SK-N-SH treated with all-trans-retinoic acid at 6 μM for 48 hours (cell line): Measurements from ENCODE around the gene TMBIM6.

Experiments used
- ATAC-seq: fragments of 200-7000 bp; cut with Tn5 transposase; 3 replicates; pipeline ENCODE4 v1.9.1; 2020; ENCODE audit warnings: mild to moderate bottlenecking, moderate library complexity
- ARNTL ChIP-seq: fragments of 450-650 bp; formaldehyde crosslinking; IDR thresholded peaks from 2 replicates; pipeline ENCODE4 v1.5.0; 2020; ENCODE audit warnings: low read depth, mild to moderate bottlenecking, moderate library complexity, borderline replicate concordance
- BACH2 ChIP-seq: fragments of 250-450 bp; sonication (Bioruptor Pico); IDR thresholded peaks from 2 replicates; pipeline ENCODE4 v1.9.0; 2021; ENCODE audit warnings: mild to moderate bottlenecking, borderline replicate concordance
- CSDC2 ChIP-seq: fragments of 250-450 bp; sonication (Bioruptor Pico); IDR thresholded peaks from 2 replicates; pipeline ENCODE4 v1.5.0; 2020; ENCODE audit warnings: mild to moderate bottlenecking, moderate library complexity
- ESRRG ChIP-seq: fragments of 250-450 bp; sonication (Bioruptor Pico); IDR thresholded peaks from 2 replicates; pipeline ENCODE4 v1.6.1; 2021; ENCODE audit warnings: mild to moderate bottlenecking
- GLIS3 ChIP-seq: fragments of 250-450 bp; sonication (Bioruptor Pico); IDR thresholded peaks from 2 replicates; pipeline ENCODE4 v1.5.0; 2020; ENCODE audit warnings: mild to moderate bottlenecking, moderate library complexity
- ISL1 ChIP-seq: fragments of 250-450 bp; sonication (Bioruptor Pico); IDR thresholded peaks from 2 replicates; pipeline ENCODE4 v2.1.2; 2022; ENCODE audit warnings: mild to moderate bottlenecking, moderate library complexity
- OSR1 ChIP-seq: fragments of 250-450 bp; sonication (Bioruptor Pico); IDR thresholded peaks from 2 replicates; pipeline ENCODE4 v1.8.0; 2022; ENCODE audit warnings: moderate library complexity, mild to moderate bottlenecking, inconsistent platforms
- PPARA ChIP-seq: fragments of 250-450 bp; sonication (Bioruptor Pico); IDR thresholded peaks from 2 replicates; pipeline ENCODE4 v1.5.0; 2020; ENCODE audit warnings: mild to moderate bottlenecking, borderline replicate concordance
- RARB ChIP-seq: fragments of 250-450 bp; sonication (Bioruptor Pico); IDR thresholded peaks from 2 replicates; pipeline ENCODE4 v1.8.0; 2021; ENCODE audit warnings: mild to moderate bottlenecking, moderate library complexity
- SNAI2 ChIP-seq: fragments of 250-450 bp; sonication (Bioruptor Pico); IDR thresholded peaks from 2 replicates; pipeline ENCODE4 v1.5.0; 2020; ENCODE audit warnings: mild to moderate bottlenecking, moderate library complexity
- TCF4 ChIP-seq: fragments of 250-450 bp; sonication (Bioruptor Pico); IDR thresholded peaks from 2 replicates; pipeline ENCODE4 v1.8.0; 2021; ENCODE audit warnings: mild to moderate bottlenecking, moderate library complexity, borderline replicate concordance
- TOX ChIP-seq: fragments of 250-450 bp; sonication (Bioruptor Pico); IDR thresholded peaks from 2 replicates; pipeline ENCODE4 v1.8.0; 2021; ENCODE audit warnings: mild to moderate bottlenecking, moderate library complexity, borderline replicate concordance
- ZFP3 ChIP-seq: fragments of 250-450 bp; sonication (Bioruptor Pico); IDR thresholded peaks from 2 replicates; pipeline ENCODE4 v1.5.0; 2020; ENCODE audit warnings: mild to moderate bottlenecking, moderate library complexity
- ZFP30 ChIP-seq: fragments of 450-650 bp; formaldehyde crosslinking; IDR thresholded peaks from 2 replicates; pipeline ENCODE4 v1.5.0; 2022; ENCODE audit warnings: mild to moderate bottlenecking, moderate library complexity
- ZNF565 ChIP-seq: fragments of 450-650 bp; formaldehyde crosslinking; conservative IDR thresholded peaks from 2 replicates; pipeline ENCODE4 v1.5.0; 2020; ENCODE audit warnings: low read depth, mild to moderate bottlenecking, moderate library complexity
- ZNF70 ChIP-seq: fragments of 450-650 bp; formaldehyde crosslinking; IDR thresholded peaks from 2 replicates; pipeline ENCODE4 v1.5.0; 2020; ENCODE audit warnings: mild to moderate bottlenecking, moderate library complexity
- ZNF8 ChIP-seq: fragments of 450-650 bp; formaldehyde crosslinking; IDR thresholded peaks from 2 replicates; pipeline ENCODE4 v1.5.0; 2020; ENCODE audit warnings: mild to moderate bottlenecking, moderate library complexity
- TF ChIP-seq, protein P1 (sequence below): fragments of 250-450 bp; sonication (Bioruptor Pico); IDR thresholded peaks from 2 replicates; pipeline ENCODE4 v1.5.1; 2020; ENCODE audit warnings: low read depth, mild to moderate bottlenecking, moderate library complexity
- TF ChIP-seq, protein P2 (sequence below): fragments of 250-450 bp; sonication (Bioruptor Pico); IDR thresholded peaks from 2 replicates; pipeline ENCODE4 v1.5.0; 2020; ENCODE audit warnings: mild to moderate bottlenecking, moderate library complexity
- TF ChIP-seq, protein P3 (sequence below): fragments of 250-450 bp; sonication (Bioruptor Pico); IDR thresholded peaks from 2 replicates; pipeline ENCODE4 v1.5.1; 2021; ENCODE audit warnings: mild to moderate bottlenecking, moderate library complexity
- TF ChIP-seq, protein P4 (sequence below): fragments of 250-450 bp; sonication (Bioruptor Pico); IDR thresholded peaks from 2 replicates; pipeline ENCODE4 v1.8.0; 2020; ENCODE audit warnings: mild to moderate bottlenecking, moderate library complexity, borderline replicate concordance
- TF ChIP-seq, protein P5 (sequence below): fragments of 250-450 bp; sonication (Bioruptor Pico); IDR thresholded peaks from 2 replicates; pipeline ENCODE4 v1.8.0; 2021; ENCODE audit warnings: low read depth, mild to moderate bottlenecking, moderate library complexity, borderline replicate concordance

TMBIM6 gene

DNA sequence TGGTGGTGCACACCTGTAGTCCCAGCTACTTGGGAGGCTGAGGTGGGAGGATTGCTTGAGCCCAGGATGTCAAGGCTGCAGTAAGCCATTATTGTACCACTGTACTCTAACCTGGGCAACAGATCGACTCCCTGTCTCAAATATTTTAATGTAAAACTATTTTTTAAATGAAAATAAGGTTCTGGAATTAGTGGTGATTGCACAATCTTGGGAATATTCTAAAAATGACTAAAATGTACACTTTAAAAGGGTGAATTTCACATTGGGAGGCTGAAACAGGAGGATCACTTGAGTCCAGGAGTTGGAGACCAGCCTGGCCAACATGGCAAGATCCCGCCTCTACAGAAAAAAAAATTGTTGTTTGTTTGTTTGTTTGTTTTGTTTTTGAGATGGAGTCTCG, 12.9 kb upstream of the TMBIM6 start:
- no peak for ATAC-seq
- TF ChIP-seq RARB, result no peak
- TF ChIP-seq, protein P1, sequence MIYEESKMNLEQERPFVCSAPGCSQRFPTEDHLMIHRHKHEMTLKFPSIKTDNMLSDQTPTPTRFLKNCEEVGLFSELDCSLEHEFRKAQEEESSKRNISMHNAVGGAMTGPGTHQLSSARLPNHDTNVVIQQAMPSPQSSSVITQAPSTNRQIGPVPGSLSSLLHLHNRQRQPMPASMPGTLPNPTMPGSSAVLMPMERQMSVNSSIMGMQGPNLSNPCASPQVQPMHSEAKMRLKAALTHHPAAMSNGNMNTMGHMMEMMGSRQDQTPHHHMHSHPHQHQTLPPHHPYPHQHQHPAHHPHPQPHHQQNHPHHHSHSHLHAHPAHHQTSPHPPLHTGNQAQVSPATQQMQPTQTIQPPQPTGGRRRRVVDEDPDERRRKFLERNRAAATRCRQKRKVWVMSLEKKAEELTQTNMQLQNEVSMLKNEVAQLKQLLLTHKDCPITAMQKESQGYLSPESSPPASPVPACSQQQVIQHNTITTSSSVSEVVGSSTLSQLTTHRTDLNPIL, result no peak
- TF ChIP-seq ZNF8 (CRISPR knock-in tag), result no peak

DNA sequence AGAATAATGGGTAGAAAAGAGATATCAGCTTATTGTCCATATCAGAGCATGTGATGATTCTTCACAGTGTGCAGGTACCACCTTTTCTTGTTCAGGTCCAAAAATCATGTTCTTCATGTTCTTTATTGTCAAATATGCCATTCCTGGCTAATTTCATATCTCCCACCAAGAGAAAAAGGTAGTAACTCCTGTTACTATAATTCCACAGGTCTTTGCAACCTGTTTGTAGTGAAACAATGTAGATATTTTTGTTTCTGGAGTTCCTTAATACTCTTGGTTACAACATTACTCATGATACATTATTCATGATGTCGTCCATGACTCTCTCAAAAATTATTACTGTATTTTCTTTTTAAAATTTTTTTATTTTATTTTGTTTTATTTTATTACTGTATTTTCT, 11.3 kb upstream of the TMBIM6 start:
- TF ChIP-seq TOX (no peak), TCF4 (CRISPR knock-in tag) (no peak), ISL1 (CRISPR knock-in tag) (no peak), OSR1 (CRISPR knock-in tag) (no peak), CSDC2 (CRISPR knock-in tag) (no peak)
- TF ChIP-seq, protein P2, sequence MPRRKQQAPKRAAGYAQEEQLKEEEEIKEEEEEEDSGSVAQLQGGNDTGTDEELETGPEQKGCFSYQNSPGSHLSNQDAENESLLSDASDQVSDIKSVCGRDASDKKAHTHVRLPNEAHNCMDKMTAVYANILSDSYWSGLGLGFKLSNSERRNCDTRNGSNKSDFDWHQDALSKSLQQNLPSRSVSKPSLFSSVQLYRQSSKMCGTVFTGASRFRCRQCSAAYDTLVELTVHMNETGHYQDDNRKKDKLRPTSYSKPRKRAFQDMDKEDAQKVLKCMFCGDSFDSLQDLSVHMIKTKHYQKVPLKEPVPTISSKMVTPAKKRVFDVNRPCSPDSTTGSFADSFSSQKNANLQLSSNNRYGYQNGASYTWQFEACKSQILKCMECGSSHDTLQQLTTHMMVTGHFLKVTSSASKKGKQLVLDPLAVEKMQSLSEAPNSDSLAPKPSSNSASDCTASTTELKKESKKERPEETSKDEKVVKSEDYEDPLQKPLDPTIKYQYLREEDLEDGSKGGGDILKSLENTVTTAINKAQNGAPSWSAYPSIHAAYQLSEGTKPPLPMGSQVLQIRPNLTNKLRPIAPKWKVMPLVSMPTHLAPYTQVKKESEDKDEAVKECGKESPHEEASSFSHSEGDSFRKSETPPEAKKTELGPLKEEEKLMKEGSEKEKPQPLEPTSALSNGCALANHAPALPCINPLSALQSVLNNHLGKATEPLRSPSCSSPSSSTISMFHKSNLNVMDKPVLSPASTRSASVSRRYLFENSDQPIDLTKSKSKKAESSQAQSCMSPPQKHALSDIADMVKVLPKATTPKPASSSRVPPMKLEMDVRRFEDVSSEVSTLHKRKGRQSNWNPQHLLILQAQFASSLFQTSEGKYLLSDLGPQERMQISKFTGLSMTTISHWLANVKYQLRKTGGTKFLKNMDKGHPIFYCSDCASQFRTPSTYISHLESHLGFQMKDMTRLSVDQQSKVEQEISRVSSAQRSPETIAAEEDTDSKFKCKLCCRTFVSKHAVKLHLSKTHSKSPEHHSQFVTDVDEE, result no peak
- TF ChIP-seq, protein P3, sequence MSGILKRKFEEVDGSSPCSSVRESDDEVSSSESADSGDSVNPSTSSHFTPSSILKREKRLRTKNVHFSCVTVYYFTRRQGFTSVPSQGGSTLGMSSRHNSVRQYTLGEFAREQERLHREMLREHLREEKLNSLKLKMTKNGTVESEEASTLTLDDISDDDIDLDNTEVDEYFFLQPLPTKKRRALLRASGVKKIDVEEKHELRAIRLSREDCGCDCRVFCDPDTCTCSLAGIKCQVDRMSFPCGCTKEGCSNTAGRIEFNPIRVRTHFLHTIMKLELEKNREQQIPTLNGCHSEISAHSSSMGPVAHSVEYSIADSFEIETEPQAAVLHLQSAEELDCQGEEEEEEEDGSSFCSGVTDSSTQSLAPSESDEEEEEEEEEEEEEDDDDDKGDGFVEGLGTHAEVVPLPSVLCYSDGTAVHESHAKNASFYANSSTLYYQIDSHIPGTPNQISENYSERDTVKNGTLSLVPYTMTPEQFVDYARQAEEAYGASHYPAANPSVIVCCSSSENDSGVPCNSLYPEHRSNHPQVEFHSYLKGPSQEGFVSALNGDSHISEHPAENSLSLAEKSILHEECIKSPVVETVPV, result no peak
- TF ChIP-seq, protein P4, sequence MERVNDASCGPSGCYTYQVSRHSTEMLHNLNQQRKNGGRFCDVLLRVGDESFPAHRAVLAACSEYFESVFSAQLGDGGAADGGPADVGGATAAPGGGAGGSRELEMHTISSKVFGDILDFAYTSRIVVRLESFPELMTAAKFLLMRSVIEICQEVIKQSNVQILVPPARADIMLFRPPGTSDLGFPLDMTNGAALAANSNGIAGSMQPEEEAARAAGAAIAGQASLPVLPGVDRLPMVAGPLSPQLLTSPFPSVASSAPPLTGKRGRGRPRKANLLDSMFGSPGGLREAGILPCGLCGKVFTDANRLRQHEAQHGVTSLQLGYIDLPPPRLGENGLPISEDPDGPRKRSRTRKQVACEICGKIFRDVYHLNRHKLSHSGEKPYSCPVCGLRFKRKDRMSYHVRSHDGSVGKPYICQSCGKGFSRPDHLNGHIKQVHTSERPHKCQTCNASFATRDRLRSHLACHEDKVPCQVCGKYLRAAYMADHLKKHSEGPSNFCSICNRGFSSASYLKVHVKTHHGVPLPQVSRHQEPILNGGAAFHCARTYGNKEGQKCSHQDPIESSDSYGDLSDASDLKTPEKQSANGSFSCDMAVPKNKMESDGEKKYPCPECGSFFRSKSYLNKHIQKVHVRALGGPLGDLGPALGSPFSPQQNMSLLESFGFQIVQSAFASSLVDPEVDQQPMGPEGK (CRISPR knock-in tag), result no peak
- TF ChIP-seq, protein P1, result no peak
- ATAC-seq, result no peak

DNA sequence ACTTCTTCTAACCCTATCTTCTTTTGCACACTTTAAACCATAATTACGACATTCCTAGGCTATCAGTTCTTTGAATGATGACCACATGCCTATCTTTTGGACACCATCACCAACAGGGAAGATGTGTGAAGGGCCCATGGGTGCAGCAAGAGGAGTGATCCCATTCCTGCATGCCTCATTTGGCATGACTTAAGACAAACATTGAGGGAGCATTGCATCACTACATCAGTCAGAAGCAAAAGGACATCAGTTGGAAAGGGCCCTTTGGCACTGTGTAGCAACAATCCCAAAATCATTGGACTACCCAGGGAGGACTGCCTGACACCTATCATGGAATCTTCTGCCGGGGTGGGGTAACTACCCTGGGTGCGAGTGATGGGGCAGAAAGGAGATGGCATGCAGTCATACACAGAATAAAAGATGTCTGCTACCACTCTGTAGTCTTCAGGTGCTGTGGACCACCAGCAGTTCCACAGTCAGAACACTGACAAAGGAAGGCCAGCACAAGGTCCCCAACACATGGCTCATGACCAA, 10.7 kb upstream of the TMBIM6 start:
- ATAC-seq, result no peak
- TF ChIP-seq ZFP30, result no peak
- TF ChIP-seq TOX, result no peak
- TF ChIP-seq ZNF565 (CRISPR knock-in tag), result no peak
- no peak for TF ChIP-seq ESRRG
- TF ChIP-seq ZFP3 (CRISPR knock-in tag), result no peak
- no peak for TF ChIP-seq RARB
- no peak for TF ChIP-seq CSDC2 (CRISPR knock-in tag)
- no peak for TF ChIP-seq ZNF8 (CRISPR knock-in tag)
- TF ChIP-seq, protein P5, sequence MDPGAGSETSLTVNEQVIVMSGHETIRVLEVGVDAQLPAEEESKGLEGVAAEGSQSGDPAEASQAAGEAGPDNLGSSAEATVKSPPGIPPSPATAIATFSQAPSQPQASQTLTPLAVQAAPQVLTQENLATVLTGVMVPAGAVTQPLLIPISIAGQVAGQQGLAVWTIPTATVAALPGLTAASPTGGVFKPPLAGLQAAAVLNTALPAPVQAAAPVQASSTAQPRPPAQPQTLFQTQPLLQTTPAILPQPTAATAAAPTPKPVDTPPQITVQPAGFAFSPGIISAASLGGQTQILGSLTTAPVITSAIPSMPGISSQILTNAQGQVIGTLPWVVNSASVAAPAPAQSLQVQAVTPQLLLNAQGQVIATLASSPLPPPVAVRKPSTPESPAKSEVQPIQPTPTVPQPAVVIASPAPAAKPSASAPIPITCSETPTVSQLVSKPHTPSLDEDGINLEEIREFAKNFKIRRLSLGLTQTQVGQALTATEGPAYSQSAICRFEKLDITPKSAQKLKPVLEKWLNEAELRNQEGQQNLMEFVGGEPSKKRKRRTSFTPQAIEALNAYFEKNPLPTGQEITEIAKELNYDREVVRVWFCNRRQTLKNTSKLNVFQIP (CRISPR knock-in tag), result no peak
- TF ChIP-seq SNAI2 (CRISPR knock-in tag), result no peak
- TF ChIP-seq, protein P4 (CRISPR knock-in tag), result no peak
- TF ChIP-seq BACH2, result no peak
- TF ChIP-seq ARNTL, result no peak
- no peak for TF ChIP-seq OSR1 (CRISPR knock-in tag)
- no peak for TF ChIP-seq GLIS3
- TF ChIP-seq, protein P3, result no peak
- TF ChIP-seq ZNF70 (CRISPR knock-in tag), result no peak
- no peak for TF ChIP-seq ISL1 (CRISPR knock-in tag)
- no peak for TF ChIP-seq PPARA (CRISPR knock-in tag)
